HG03571 (cell line): ENCODE data around the gene RNF19B.

Experiments used
- ATAC-seq: cut with Tn5 transposase; IDR thresholded peaks from one replicate; pipeline ENCODE4 v1.9.1; 2021; ENCODE audit not compliant: unreplicated experiment

Gene RNF19B

DNA sequence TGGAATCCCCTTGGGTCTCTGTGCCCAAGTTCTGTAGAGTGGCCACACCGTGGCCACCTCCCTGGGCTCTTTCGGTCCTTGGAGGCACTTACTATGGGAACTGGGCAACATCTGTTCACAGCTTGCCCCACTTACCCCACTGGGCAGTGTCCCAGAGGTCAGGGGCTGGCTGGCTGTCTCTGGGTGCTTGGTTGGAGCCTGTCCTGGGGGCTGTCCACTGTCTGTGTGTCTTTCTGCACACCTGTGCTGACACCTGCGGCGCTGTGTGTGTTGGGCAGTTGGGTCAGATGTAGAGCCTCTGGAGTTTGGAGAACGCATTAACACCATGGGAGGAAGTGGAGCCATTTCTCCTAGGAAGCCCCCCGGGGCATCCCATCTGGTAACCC, 62.1 kb downstream of the RNF19B start:
- no peak for ATAC-seq

DNA sequence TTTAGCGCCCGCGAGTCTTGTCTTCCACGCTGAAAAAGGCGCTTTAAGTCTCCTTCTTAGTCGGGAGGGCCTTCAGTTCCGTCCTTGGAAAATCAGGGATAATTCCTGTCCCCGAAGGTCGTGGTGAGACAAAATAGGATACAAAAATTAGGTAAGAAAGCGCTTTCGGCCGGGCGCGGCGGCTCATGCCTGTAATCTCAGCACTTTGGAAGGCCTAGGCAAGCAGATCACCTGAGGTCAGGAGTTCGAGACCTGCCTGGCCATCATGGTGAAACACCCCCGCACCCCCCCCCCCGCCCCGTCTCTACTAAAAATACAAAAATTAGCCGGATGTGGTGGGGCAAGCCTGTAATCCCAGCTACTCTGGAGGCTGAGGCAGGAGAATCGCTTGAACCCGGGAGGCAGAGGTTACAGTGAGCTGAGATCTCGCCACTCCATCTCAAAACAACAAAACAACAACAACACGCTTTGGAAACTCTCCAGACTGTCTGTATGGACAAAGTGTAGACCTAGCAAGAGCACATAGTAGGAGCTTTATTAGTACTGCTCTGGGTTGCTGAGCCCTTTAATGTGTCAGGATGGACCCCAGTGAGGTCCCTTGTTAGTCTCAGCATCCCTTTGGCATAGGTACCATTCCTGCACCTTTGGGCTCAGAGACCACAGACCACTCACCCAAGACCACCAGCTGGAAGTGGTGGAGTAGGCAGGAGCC, 62.6 kb downstream of the RNF19B start:
- no peak for ATAC-seq

DNA sequence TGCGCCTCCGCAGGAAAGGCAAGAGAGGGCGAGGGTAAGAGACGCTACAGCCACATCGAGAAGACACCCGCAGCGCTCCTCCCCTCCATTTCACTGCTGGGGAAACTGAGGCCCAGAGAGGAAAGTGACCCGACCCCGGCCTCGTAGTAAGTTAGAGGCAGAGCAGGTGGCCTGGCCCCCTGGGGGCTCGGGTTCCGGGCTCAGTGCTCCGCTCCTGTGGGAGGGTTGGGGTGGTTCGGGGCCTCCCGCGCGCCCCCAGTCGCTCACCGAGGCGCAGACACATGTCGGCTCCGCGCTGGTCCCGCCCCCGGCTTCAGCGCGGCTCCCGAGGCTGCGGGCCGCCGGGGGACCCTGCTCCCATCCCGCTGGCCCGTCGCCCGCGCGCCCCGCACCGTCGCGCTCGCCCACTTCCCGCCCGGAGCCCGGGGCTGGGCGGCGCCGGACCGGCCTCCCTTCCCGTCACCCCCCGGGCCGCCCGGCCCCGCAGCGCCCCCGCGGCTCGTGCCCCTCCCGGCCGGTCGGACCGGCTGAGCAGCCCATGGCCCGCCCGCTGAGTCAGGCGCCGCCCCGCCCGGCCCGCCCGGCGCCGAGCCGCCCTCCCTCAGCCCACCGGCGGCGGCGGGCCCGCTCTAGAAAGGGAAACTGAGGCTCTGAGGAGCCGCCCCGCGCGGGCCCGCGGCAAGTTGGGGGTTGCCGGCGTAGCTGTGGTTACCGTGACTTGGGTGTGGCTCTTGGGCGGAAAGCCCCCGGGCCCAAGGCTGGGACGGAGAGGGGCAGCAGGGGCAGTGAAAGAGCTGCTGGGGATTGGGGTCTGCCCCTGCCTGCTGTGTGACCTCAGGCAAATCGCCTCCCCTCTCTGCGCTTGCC, 63.4 kb downstream of the RNF19B start, which contains the start of gene TMEM54:
Gene TMEM54, minus strand, starts transcription at position 434 of the 867 bp plus-strand sequence. Its CDS starts 151 bp downstream, at position 283.
- no peak for ATAC-seq

DNA sequence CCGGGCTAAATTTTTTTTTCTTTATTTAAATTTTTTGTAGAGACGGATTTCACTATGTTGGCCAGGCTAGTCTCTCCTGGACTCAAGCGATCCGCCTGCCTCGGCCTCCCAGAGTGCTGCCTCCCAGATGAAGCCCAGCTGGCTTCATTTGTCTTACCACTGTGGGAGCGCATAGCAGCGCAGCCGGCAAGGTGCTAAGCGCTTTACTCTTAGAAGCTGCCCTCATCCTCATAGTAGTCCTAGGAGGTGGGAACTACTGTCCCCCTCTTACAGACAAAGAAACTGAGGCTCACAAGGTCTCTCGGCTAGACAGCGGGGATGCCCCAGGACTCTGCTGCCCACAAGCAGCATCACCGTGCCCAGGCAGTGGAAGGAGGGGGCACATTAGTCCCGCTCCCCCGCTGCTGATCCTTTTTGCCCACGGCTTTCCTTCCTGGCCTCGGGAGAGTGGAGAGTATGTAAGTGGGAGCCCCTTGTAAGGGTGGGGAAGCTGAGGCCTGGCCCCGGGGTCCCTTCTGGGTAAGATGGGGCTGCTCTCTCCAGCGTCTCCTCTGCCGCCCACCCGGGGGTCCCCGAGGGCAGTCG, 64.1 kb downstream of the RNF19B start:
- no peak for ATAC-seq

DNA sequence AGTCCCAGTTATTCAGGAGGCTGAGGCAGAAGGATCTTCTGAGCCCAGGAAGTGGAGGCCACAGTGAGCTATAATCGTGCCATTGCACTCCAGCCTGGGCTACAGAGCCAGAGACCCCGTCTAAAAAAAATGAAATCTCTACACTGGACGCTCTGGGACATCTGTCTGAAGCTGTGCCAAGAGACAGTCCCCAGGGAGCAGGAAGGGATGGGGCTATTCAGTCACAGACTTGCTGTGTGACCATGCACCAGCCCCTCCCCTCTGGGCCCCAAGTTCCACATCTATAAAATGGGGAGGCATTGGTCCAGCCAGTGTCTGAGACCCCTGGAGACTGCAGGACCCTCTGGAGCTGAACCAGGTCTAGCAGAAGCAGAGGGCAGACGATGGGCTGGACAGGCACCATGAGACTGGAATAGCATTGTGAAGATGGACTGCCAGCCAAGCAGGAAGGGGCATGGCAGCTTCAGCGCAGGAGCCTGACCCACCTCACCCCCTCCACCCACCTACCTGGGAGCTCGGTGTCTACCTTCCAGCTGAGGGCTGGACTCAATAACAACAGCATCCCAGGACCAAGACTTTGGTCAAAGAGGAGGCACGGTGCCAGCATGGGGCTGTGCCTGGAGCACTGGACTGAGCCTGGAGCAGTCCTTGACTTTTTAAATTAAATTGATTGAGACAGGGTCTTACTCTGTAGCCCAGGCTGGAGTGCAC, 64.9 kb downstream of the RNF19B start:
- ATAC-seq, result no peak

DNA sequence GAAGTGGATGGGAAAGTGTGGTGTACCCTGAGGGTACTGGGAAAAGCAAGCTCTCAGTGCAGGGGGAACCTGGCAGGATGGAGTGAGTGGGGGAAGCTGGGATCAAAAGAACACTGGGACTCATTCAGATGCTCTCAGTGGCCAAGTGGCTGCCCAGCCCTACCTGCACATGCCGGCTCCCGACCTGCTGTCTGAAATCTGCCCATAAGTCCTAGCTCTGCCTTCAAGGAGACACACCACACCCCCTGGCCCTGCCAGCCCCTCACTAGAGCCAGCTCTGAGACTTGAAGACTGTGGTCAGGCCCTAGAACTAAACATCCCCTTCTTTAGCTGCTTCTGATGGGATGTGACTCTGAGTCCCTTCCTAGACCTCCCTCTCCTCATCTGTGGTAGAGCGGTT, 65.7 kb downstream of the RNF19B start:
- no peak for ATAC-seq

DNA sequence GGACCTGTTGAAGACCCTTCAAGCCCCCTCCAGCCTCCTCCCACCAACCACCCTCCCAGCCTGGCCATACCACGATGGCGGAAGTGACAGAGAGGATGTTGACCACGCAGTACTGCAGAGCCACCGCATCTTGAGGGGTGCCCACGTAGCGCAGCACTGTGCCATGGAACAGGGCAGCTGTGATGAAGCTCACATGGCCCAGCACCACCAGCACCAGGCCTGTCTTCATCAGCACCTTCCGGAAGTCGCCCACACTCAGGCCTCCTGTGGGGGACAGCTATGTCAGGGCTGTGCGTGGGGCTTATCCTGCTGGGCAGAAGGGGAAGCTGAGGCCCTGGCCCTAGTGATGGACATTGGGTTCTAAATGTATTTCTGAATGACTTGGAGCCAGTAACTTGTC, 66.6 kb downstream of the RNF19B start:
- no peak for ATAC-seq

DNA sequence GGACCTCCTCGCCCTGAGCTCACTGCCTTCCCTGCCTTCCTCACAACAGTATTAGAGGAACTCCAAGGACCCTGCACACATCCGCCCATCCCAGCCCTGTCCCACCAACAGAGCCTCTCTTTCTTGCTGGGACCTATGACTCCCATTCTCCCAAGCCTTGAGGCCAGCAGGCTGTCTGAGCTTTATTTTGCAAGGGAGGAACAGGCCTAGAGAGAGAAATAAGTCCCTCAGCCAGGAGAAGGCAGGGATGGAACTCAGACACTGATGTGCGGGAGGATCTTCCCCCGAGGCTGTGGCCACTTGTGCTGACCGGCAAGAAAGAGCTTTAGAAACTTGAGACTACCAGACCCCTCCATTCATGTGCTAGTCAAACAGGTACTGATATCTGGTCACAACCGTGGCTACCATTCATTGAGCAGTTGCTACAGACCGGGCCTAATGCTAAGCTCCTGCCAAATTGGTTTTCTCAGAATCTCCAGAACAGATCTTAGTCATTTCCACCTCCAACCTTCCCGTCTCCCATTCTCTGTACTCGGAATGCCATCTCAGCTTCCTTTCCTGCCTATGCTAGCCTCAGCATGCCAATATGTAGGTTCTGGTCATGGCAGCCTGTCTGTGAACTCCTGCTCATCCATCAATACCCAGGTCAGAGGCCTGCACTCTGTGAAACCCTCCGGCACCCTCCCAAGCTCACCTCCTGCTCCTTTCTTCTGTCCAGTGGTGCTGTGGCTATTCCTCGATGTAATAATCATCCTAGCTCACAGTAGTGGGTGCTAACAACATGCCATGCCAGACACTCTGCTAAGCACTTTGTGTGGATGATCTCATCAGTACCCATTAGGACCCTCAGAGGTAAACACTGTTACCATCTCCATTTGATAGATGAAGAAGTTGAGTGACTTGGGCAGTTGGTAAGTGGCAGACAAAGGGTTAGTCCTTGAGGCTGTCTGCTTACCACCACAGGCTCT, 67.2 kb downstream of the RNF19B start:
- ATAC-seq, result no peak

DNA sequence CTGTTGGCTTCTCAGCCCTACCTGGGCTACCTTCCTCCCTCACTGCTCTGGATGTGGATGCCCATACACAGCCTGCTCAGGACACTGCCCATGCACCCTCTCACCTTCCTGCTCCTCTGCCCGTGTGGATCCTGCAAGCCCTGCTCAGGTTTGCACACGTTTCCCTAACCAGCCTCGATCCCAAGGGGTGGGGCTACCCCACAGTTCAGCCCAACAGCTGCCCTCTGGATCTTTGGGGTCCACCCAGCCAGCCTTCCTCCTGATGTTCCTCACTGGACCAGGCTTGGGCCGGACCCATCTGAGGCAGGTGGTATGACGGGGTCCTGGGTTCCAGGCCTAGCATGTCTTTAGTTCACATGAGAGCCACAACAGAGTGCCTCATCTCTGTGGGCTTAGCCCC, 68.2 kb downstream of the RNF19B start:
- no peak for ATAC-seq

DNA sequence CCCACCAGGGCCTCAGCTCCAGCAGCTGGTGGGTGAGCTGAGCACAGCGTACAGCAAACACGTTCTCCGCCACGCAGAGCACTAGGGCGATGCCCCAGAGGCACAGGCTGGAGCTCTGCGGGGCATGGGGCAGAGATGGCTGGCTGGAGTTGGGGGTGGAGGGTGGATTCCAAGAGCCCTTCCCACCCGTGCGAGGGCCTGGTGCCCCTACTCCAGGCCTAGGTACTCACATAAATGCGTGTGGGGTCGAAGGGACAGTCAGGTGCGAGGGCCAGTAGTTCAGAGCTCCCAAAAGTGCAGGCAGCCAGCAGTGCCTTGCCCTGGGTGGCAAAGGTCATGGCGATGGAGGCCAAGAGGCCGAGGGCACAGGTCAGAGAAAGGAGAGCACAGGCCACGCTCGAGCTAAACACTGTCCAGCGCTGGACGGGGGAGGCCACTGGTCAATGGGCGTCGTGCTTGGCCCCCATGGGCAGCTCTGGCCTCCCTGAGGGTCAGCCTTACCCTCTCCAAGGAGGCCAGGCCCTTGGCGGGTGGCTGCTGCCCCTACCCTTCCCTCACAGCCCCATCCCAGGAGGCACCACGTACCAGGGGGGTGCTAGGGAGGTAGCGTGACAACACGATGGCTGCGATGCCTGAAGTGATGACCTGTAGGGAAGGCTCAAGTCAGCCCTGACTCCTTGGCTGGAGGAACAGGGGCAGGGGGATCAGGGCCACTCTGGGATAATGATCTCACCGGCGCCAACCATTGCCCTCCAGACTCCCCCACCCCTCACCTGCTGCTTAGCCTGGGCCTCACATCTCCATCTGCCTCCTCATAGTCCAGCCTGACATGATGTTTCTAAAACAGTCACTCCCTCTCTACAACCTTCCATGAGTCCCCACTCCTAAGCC, 69.0 kb downstream of the RNF19B start:
- no peak for ATAC-seq

DNA sequence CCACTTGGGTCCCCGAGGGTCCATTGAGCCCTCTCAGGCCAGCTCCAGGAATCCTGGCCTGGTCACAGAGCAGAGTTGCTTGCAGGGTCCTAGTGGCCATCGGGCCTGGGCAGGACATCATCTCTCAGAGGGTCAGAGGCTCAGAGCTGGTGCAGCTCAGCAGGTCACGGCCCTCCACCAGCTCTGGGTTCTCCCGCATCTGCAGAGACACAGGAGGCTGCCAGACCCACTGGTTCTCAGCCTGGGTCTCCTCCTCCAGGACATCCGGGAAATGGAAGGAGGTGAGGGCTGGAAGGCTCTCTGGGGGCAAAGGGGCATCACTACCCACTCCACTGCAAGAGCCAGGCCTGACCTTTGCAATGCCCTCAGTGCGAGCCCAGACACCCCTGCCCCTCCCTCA, 69.9 kb downstream of the RNF19B start:
- no peak for ATAC-seq

DNA sequence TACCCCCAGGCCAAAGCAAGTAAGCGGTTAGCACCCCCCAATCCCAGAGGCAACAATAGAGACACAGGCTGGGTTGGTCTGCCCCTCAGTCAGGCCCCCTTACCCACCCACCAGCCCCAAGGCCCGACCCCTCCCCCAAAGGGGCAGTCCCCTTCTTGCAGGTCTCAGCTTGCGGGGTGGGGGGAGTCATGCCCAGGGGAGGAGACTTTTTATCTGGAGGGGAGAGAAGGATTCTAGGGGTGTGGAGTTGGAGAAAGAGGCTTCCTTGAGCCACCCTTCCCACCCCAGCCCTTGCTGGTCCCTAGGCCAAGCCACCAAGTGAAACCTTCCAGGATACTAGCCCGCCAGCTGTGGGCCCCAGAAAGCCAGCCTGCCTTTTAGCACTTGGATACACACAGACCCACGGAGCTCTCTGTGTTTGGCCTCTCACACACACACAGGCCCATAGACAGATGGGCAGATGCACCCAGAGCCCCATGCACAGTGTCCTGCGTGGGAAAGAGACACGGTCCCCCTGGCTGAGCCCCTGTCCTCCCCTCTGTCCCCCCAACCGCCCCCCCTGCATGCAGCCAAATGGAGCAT, 70.5 kb downstream of the RNF19B start:
- no peak for ATAC-seq

DNA sequence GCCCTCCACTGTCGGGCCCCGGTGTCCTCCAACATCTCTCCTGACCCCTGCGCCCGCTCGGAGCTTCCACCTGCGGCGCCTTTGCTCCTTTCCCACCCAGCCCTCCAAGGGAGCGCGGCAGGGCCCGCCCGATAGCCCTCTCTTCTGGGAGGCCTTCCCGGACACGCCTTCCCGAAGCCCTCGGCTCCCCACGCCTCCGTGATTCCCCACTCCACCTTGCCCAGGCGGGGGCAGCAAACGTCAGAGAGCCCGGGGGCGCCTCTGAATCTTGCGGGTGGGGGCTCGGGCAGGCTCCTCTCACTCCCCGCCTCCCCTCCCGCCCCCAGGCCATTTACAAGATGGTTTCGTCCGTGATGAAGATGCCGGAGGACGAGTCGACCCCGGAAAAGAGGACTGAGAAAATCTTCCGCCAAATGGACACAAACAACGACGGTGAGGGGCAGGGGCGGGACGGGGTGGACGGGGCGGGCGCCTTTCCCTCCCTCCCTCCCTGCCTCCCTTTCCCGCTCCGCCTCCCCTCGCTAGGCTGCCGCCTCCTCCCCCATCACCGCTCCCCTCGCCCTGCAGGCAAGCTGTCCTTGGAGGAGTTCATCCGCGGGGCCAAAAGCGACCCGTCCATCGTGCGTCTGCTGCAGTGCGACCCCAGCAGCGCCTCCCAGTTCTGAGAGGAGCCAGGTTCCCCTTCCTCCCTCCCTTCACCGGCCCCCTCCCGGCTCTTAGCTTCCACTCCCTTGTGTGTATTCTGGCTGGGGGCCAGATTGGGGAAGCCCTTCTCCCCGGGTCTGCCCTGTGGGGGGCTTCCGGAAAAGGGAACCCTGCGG, 71.2 kb downstream of the RNF19B start:
- no peak for ATAC-seq

DNA sequence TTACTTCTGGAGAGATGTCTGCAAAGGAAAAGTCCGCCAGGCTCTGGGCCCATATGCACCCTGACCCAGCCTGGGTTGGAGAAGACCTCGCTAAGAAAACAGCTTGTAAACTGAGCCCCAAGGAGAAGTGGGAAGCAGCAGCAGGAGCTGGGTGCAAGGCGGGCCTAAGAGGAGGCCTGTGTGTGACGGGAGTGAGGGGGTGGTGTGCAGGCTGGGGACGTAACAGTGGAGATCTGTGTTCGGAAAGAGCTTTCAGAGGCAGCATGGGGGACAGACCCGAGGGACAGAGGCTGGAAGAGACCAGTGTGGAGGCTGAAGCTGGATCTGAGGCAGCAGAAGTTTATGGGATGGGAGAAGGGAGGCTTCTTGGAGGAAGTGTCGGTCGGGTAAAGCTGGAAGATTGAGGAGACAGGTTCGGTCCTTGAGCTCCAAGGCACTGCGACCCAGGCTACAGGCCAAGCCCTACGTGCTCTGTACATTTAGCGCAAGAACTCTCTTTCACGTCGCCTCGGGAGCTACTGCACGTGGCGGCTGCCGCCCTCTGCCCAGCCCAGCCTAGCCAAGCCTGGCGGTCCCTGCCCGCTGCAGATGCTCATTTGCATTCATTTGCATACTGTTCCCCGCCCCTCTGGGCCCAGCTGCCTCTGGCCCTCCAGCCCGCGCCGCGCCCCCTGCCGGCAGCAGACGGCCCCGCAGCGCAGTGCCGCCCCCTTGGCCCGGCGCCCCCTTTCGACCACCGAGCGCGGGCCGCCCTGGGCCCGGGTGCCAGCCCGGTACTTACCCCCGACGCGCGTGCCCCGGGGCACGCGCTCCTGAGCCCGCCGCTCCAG, 72.0 kb downstream of the RNF19B start:
- no peak for ATAC-seq

DNA sequence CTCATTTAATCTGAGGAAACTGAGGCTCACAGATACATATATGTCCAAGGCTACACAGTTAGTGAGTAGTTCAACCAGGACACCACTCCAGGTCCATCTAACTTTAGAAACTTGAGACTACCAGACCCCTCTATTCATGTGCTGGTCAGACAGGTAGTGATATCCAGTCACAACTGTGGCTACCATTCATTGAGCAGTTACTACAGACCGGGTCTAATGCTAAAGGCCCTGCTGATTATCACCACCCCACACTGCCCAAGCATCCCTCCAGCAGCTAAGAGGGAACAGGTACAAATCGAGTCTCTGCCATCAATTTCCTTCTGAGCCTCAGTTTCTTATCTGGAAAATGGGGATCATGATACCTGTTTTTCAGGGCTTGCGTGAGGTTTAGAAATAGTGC, 73.0 kb downstream of the RNF19B start:
- no peak for ATAC-seq

DNA sequence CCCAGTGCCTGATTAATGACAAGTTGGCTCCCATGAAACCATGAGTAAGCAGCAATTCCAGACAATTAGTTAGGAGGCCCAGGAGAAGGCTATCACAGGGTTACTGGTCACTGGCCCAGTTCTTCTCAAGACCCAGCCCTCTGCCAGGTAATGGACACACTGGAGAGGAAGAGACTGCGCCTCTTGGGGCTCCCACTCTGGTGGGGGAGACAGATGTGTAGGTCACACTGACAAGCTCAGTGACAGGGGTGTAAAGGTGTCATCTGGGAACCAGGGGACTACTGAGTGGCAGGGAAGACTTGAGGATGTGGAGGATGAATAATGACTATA, 73.4 kb downstream of the RNF19B start:
- no peak for ATAC-seq

DNA sequence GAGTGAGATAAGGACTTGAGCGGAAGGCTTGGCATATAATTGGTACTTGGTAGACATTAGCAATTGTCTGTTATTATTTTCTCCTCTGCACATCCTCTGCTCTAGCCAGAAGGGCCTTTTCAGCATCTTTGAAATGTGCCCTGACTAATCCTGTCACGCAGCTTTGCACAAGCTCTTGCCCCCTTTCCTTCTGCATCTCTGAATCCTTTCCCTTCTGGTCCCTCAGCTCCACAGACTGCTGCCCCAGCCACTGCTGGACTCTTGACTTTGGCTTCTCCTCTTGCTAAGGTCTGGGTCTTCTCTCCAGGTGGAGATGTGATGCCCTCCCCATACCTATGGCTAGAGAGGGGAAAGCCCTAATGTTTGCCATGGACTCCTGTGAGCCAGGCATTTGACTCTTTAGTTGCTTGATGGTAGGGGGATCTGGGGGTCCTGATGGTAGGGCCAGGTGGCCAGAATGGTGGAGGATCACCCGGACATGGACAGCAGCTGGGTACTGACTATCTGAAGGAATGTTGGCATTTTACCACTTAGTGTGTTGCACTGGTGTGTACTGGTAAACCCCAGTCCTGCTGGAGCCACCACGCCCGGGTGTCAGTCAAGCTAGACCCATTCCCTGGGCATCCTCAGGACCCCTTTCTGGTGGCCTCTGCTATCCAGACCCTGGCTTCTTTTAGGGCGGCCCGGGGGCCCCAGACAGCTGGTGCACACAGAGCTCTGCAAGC, 73.9 kb downstream of the RNF19B start:
- no peak for ATAC-seq
